Loucy (cell line): ENCODE data around the gene PLEKHA7.

Experiments
- H2AFZ ChIP-seq: fragments of 200-600 bp; sonication (generic); 2 replicates; pipeline ENCODE4 v1.6.0; 2016; ENCODE audit warnings: antibody characterized with exemption, mild to moderate bottlenecking, low read length, moderate library complexity
- H3F3A ChIP-seq: fragments of 200-600 bp; 2 replicates; pipeline ENCODE4 v1.6.0; 2016; ENCODE audit warnings: antibody characterized with exemption, low read depth, mild to moderate bottlenecking
- H3K27me3 ChIP-seq: fragments of 200-600 bp; sonication (generic); 2 replicates; pipeline ENCODE4 v1.6.1; 2014; ENCODE audit warnings: low read length, mild to moderate bottlenecking; ENCODE audit not compliant: insufficient read depth, poor library complexity, severe bottlenecking
- H3K36me3 ChIP-seq: fragments of 200-600 bp; sonication (generic); 2 replicates; pipeline ENCODE4 v1.6.1; 2016; ENCODE audit warnings: low read length; ENCODE audit not compliant: insufficient read depth
- H3K4me1 ChIP-seq: fragments of 200-600 bp; sonication (generic); 2 replicates; pipeline ENCODE4 v1.5.1; 2014; ENCODE audit warnings: low read length, mild to moderate bottlenecking; ENCODE audit not compliant: insufficient read depth, poor library complexity, severe bottlenecking
- H3K4me2 ChIP-seq: fragments of 200-600 bp; sonication (generic); 2 replicates; pipeline ENCODE4 v1.6.0; 2014; ENCODE audit warnings: antibody characterized with exemption, low read length, low read depth, mild to moderate bottlenecking; ENCODE audit not compliant: poor library complexity, severe bottlenecking
- H3K4me3 ChIP-seq: fragments of 200-600 bp; sonication (generic); 2 replicates; pipeline ENCODE4 v1.5.1; 2014; ENCODE audit warnings: low read length, mild to moderate bottlenecking, mixed read lengths; ENCODE audit not compliant: poor library complexity, severe bottlenecking
- H3K79me2 ChIP-seq: fragments of 200-600 bp; sonication (generic); 2 replicates; pipeline ENCODE4 v1.6.1; 2014; ENCODE audit warnings: low read length; ENCODE audit not compliant: insufficient read depth
- H3K9ac ChIP-seq: fragments of 200-600 bp; sonication (generic); 2 replicates; pipeline ENCODE4 v1.6.0; 2014; ENCODE audit warnings: mild to moderate bottlenecking, low read depth, low read length, moderate library complexity; ENCODE audit not compliant: poor library complexity, severe bottlenecking
- H3K9me2 ChIP-seq: fragments of 200-600 bp; sonication (generic); replicated peaks from 2 replicates; pipeline ENCODE4 v1.6.1; 2016; ENCODE audit warnings: low read depth, low read length, mixed read lengths
- H3K9me3 ChIP-seq: fragments of 200-600 bp; sonication (generic); 2 replicates; pipeline ENCODE4 v1.6.1; 2014; ENCODE audit warnings: mild to moderate bottlenecking, antibody characterized with exemption, low read length, low read depth; ENCODE audit not compliant: insufficient read depth
- H4K20me1 ChIP-seq: fragments of 200-600 bp; sonication (generic); 2 replicates; pipeline ENCODE4 v1.6.0; 2014; ENCODE audit warnings: antibody characterized with exemption, low read length, mild to moderate bottlenecking; ENCODE audit not compliant: insufficient read depth, poor library complexity, severe bottlenecking
- EZH2phosphoT487 ChIP-seq: fragments of 200-600 bp; IDR thresholded peaks from 2 replicates; pipeline ENCODE4 v1.6.1; 2018; ENCODE audit warnings: antibody characterized with exemption, mild to moderate bottlenecking, moderate library complexity, borderline replicate concordance
- TF ChIP-seq, protein P1 (sequence below): fragments of 200-600 bp; sonication (generic); conservative IDR thresholded peaks from 2 replicates; pipeline ENCODE4 v1.5.1; 2014; ENCODE audit warnings: mild to moderate bottlenecking, antibody characterized with exemption, low read length

PLEKHA7 gene

DNA sequence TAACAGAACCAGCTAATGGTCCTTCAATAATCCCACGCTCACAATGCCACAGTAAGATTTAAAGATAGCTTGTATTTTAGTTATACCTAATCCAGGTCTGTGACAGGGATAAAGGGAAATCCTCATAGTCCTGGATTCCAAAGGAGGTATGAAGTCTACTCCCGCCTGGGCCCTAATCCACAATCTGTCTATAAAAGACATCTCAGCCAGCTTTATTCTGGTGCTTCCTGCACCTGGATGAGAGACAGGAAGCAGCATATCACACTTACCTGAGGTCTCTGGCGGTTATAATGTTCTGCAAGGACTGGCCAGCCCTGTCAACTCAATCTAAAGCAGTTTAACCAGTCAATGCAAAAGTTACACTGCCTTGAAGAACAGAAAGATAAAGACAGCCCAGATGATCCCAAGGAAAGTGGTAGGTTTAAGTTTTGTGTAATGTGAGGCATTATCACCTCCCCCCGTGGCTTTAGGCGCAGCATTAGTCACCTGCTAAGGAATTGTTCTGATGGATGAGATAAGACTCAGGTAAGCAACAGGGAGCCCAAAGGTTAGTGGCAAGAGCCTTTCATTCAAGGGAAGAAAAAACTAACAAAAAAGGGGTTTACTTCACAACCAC lies 57.6 kb downstream of the PLEKHA7 start:
- TF ChIP-seq, protein P1, sequence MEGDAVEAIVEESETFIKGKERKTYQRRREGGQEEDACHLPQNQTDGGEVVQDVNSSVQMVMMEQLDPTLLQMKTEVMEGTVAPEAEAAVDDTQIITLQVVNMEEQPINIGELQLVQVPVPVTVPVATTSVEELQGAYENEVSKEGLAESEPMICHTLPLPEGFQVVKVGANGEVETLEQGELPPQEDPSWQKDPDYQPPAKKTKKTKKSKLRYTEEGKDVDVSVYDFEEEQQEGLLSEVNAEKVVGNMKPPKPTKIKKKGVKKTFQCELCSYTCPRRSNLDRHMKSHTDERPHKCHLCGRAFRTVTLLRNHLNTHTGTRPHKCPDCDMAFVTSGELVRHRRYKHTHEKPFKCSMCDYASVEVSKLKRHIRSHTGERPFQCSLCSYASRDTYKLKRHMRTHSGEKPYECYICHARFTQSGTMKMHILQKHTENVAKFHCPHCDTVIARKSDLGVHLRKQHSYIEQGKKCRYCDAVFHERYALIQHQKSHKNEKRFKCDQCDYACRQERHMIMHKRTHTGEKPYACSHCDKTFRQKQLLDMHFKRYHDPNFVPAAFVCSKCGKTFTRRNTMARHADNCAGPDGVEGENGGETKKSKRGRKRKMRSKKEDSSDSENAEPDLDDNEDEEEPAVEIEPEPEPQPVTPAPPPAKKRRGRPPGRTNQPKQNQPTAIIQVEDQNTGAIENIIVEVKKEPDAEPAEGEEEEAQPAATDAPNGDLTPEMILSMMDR: no peak
- TF ChIP-seq EZH2phosphoT487: no peak
- Histone ChIP-seq H3K9me3 (no peaks in the 10 kb centered on the region), H3K27me3 (no peaks in the 10 kb centered on the region), H3K4me3 (no peak overlapping the region), H3K4me2 (no peak overlapping the region), H3K79me2 (no peaks in the 10 kb centered on the region), H2AFZ (no peak overlapping the region), H3K9me2 (no peaks in the 10 kb centered on the region), H3K4me1 (no peaks in the 10 kb centered on the region), H3K9ac (no peak overlapping the region), H3F3A (no peaks in the 10 kb centered on the region), H4K20me1 (no peaks in the 10 kb centered on the region), H3K36me3 (no peaks in the 10 kb centered on the region)

DNA sequence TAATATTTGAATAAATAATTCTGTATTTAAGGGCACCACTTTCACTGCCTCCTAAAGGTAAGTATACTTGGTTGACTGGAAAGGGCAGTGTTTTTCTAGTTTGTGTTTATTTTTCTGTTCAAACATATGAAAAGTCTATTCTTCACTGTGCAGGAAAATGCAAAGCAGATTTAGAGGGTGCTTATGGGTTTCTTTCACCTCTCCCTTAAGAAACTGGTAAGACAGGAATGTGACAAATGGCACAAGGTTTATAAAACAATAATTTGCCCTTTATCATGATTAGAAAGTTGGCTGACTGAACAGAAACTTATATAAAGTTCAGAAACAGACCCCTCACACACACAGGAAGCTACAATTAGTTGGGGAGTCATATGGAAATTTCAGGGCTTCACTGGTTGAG lies 60.6 kb downstream of the PLEKHA7 start:
- Histone ChIP-seq H3K36me3 (no peaks in the 10 kb centered on the region), H3K9me3 (no peaks in the 10 kb centered on the region), H3K27me3 (no peaks in the 10 kb centered on the region), H4K20me1 (no peaks in the 10 kb centered on the region), H3K79me2 (no peaks in the 10 kb centered on the region), H3K4me1 (no peaks in the 10 kb centered on the region), H2AFZ (no peak overlapping the region), H3K9ac (no peak overlapping the region), H3K9me2 (no peaks in the 10 kb centered on the region), H3K4me3 (no peak overlapping the region), H3F3A (no peaks in the 10 kb centered on the region), H3K4me2 (no peak overlapping the region)
- no peak for TF ChIP-seq EZH2phosphoT487
- TF ChIP-seq, protein P1: no peak

DNA sequence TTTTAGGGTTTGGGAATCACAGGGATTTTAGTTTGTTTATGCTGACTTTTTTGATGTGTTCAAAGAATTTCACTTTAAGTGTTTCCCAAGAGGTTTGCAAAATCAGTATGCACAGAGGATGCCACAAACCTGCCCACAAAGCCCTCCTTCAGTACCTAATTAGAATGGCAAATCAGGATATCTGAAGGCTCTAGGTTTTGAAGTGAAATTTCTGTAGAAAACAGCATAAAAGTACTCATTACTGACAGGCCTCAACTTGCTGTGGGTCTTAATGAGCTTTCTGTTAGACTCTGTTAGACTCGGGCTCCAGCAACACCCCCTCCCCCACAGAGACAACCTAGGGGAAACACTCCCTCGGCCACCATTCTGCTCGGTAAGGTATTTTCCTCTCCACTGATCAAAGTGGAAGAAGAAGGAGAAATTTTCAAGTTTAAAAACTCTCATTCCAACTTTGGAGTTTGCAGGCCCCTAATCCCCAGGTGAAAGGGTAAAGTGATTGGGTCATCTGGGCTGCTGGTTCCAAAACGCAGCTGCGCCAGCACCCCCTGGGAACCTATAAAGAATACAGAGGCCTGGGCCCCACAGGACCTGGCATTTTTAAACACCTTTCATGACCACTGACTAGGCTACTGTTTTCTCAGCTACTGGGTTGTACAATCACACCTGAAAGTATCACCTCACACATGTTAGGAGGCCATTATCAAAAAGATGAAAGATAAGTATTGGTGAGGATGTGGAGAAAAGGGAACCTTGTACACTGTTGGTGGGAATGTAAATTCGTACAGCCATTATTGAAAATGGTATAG lies 67.5 kb downstream of the PLEKHA7 start:
- no peaks in the 10 kb centered on the region for H4K20me1 ChIP-seq
- no peak overlapping the region for H3K9ac ChIP-seq
- peaks cover 6% of the 10 kb centered on the region for H3K4me1 ChIP-seq

More for the DNA sequence above, 67.5 kb downstream of the PLEKHA7 start:
- no peaks in the 10 kb centered on the region for H3F3A ChIP-seq
- no peak overlapping the region for H2AFZ ChIP-seq
- no peaks in the 10 kb centered on the region for H3K27me3 ChIP-seq
- TF ChIP-seq EZH2phosphoT487: no peak
- TF ChIP-seq, protein P1: no peak
- no peaks in the 10 kb centered on the region for H3K9me3 ChIP-seq
- no peak overlapping the region for H3K4me3 ChIP-seq
- H3K36me3 ChIP-seq: no peaks in the 10 kb centered on the region
- H3K4me2 ChIP-seq: no peak overlapping the region
- H3K79me2 ChIP-seq: no peaks in the 10 kb centered on the region
- no peaks in the 10 kb centered on the region for H3K9me2 ChIP-seq
